ENCODE results near the gene CD27. TPM values are rescaled to one million over a fixed set of nuclear protein-coding genes. Genes with fewer than 3 reads are reported as not detected.

The CD27 gene
- total and polyA plus RNA-seq, 2 of the 8 experiments (the other 6 are each of a cell fraction or from before 2014, with no cell fraction given): 0.28 to 0.39 TPM

GRCh38 chr12:6464531-6464930 lies 19.8 kb downstream of the CD27 start (continued):
- TF ChIP-seq NANOG (IDR thresholded peaks at IDR 0.05; ENCODE audit: insufficient read depth, low read depth, low read length, poor library complexity, severe bottlenecking) (no peak), CHD7 (IDR thresholded peaks at IDR 0.05; ENCODE audit: insufficient replicate concordance, low read length) (no peak), USF2 (IDR thresholded peaks at IDR 0.05; ENCODE audit: low read length) (no peak), CHD2 (IDR thresholded peaks at IDR 0.05; ENCODE audit: low read length) (no peak)
